ENCODE measurements around the gene MRPL10.

The MRPL10 gene

DNA sequence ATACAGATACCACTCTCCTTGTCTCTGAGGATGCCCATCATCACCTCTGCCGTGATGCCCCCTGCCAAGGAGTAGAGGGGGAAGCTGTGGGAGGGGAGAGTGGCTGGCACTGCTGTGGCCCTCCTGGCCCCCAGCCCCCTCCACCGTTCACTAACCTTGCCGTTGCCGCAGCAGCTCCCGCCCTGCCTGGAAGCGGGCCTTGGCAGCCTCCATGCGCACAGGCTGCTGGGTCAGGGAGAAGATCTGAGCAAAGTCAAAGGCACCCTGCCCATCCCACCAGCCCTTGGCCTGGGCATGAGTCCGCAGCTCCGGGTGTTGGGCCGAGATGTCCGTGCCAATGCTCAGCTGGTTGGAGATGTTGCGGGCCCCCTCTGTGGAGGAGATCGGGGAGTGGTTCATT, 7.3 kb upstream of the MRPL10 start:
- no peak for DNase-seq

DNA sequence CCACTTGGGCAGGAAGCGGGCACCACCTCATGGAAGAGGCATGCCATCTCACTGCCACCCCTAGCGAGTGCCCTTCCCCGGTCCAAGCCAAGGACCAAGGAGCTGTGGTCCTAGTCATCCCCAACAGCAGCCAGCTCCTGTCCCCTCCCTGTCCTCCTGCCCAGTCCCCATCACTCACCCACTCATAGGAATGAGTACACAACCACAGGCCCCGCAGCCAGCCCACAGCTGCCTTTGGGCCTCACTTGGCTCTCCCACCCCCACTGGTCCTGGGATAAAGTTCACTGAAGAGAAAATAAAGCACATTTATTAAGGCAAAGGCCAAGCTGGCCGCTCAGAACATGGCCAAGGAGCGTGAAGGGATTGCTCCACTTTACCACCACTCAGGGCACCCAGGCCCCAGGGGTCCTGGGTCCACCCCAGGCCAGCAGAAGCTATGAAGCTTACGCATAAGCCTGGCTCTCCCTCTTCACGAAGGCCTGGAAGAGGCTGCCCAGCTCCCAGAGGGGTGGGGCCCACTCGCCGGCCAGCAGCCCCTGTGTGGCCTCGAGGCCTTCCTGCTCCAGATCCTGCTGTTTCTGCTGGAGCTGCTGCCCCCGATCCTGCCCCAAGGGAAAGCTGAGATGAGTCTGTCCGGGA, 6.2 kb upstream of the MRPL10 start:
- no peak for DNase-seq

DNA sequence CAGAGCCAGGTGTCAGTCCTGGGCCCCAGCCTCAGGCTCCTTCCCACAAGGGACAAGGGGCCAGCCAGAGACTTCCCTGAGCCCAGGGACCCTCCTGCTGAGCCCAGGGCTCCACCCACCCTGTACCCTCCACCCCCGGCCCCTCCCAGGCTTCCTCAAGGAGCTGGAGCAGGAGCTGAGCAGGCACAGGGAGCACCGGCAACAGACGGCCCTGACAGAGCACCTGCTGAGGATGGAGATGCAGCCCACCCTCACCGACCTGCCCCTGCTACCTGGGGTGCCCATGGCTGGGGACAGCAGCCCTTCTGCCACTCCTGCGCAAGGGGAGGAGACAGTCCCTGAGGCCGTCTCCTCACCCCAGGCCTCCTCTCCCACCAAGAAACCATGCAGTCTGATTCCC, 5.3 kb upstream of the MRPL10 start:
- DNase-seq = no peak

DNA sequence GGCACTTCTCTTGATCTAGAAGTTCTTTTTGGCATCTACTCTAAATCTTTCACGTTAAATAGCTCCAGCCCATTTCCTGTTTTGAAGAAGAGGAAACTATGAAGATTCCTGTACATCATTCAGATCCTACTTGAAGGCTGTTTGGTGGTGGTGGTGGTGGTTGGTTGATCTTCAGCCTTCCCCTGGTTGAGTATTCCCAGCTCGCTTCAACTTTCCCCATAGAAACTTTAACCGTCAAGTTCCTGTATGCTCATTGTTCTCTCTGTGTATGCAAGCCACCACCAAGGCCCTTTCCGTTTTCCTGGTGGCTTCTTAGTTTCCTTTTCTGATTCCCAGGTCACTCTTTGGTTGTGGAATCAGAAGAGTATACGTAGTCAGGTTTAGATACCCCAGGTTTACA, 3.4 kb upstream of the MRPL10 start:
- no peak for DNase-seq

DNA sequence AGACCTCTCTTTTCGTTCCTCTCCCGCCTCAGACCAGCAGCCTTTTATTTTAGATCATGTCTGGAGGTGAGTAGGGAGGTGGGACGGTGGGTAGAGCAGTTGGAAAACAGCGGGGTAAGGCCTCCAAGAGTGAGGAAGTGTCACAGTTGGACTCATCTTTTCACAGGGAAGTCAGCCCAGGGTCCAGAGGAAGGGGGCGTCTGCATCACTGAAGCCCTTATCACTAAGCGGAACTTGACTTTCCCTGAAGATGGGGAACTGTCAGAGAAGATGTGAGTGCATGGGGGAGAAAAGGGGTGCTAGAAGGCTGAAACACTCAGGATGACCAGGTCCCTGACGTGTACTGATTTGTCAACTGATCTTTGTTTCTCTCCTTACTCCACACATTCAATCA, 590 bp upstream of the MRPL10 start:
- DNase-seq = no peak

DNA sequence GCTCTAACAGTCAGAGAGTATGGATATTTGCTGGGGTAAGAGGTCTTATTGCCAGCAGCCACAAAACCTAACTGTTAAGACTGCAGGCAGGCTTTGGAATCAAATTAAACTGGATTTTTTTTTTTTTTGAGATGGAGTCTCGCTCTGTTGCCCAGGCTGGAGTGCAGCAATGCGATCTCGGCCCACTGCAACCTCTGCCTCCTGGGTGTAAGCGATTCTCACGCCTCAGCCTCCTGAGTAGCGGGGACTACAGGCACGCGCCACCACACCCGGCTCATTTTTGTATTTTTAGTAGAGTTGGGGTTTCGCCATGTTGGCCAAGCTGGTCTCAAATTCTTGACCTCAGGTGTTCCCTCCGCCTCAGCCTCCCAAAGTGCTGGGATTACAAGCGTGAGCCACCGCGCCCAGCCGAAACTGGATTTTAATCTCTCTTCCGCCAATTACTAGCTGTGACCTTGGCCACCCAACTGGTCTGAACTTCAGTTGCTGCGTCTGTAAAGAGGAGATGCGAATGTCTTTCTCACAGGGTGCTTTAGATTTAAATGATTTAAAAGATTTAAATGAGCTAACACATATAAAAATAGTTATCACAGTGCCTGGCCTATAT, 842 bp downstream of the MRPL10 start:
- no peak for DNase-seq

DNA sequence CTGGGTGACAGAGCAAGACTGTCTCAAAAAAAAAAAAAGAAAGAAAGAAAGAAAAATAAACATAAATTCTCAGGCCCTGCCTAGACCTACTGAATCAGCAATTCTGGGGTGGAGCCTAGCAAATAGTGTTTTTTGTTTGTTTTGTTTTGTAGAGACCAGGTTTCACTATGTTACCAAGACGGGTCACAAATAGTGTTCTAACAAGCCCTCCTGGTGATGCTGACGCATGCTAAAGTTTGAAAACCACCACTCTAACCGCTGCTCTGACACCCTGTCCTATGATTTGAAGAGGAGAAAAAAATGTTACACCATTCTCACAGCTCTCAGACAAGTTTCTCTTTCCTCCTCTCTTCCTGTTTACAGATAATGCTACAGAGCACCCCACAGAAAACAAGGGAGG, 1.5 kb downstream of the MRPL10 start:
- DNase-seq = no peak

DNA sequence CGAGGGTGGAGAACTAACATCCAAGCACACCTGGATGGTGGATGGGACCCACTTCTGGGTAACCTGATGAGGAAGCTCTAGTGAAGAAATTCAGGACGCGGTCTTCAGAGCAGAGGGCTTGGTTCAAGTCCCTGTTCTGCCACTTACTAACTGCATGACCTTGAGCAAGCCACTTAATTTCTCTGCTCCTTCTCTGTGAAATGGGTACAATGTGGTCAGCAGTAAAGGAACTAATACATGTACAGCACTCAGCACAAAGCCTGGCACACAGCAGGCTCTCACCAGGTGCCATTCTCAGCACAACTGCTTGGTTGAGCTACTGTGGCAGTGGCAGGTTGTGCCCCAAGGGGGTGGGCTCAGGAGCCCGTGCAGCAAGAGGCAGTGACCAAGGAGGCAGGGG, 7.8 kb downstream of the MRPL10 start:
- DNase-seq = no peak

DNA sequence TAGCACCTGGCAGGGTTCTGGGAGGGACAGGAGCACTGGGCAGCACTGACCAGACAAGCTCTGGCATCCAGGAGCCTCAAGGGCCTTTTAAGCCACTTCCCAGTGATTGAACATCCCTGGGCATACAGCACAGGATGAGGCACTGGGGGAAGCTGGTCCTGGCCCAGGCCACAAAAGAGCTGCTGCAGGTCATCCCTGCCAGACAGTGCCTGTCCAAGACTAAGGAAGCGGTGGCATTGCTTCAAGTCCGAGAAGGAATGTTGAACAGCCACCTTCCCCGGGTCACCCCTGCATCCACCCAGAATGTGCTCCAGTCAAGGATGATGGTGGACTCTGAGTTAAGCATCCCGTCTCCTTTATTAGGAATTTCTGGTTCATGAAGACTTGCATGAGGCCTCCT, 8.6 kb downstream of the MRPL10 start:
- DNase-seq = no peak

DNA sequence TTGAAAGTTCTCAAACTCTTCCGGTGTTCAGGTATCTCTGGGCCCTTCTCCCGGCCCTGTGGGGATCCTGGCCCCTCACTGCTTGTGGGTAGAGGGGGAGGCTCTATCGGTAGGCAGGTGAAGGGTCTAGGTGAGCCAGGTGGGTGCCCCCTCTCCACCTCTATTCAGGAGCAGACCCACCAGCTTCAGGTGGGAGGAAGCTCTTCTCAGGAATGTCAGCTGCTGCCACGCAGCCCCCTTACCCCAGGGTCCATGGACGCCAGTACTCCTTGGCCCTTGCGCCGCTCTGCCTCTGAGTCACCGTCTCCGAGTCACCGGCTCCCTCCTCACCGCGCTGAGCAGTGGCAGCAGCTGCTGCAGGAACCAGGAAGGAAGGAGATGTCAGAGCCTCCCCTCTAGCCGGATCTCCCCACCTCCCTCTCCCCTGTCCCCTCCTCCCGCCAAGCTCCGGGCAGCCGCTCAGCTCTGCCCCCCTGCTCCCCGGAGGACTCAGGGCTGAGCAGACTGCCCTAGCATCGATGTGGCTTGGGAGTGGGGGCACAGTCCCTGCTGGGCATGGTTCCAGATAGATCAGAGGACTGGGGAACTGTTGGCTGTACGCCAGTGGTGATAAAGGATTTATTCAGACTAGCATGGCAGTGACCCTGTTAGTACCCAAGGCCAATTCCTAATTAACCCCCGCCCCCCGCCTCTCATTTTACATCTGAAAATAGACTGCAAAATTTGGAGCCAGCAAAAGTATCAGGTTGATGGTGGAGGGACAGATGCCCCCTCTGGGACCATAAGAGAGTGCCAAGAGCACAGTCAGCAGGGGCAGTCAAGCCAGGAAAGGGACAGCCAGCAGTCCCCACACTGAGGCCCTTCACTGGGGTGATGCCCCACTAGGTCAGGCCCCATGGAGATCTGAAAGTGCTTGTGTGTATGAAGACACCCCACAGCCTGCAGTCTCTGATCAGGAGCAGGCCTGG, 9.6 kb downstream of the MRPL10 start, which contains the start of gene OSBPL7:
OSBPL7 (minus strand) TSS at position 371 of the 968 bp plus-strand sequence. CDS start 1,516 bp downstream, outside the sequence.
- DNase-seq = peak; percentile 67

DNA sequence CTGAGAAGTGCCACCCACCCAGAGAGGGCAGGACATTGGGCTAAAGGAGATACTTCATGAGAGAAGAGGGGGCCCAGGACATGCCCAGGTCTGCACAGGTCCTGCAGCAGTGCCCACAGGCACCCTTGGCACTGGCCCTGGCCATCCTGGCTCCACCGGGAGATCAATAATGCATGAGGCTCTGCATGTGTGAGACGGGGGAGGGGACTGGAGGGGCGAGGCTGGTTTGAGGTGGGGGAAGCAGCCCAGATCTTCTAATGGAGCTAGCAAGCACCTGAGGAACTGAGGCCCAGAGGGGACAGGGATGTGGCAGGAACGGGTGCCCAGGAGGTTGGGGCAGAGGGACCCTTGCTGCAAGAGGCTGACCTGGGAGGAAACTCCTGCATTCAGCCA, 10.3 kb downstream of the MRPL10 start:
- no peak for DNase-seq

DNA sequence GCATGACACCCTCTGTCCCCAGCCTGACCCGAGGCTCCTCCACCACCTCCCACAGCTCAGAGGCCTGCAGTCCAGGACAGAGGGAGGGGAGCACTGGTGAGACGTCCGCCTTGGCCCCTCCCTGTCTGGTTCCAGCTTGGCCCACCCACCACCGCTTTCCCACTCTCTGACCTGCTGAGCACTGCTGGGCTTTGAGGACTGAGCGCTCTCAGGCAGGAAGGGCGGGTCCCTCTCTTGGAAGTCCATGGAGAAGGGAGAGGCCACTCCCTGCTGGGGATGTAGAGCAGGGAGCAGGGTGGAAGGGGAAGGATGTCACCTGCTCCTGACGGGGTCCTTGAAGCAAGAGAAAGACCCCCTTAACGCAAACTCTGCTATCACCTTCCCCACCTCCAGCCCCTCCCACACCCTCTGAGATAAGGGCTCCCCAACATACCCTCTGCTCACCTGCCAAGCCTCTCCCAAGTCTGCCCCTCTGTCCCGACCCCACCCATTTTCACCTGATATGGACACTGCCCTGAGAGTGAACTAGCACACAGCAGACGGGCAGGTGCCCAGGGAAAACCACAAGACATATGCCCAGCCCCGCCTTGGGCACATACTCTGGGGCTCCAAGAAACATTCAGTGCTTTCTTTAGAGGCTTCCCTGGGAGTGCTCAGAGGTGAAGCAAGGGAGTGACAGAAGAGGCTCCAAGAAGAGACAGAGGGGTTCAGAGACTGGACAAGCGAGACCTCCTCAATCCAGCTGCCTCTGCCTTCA, 11.1 kb downstream of the MRPL10 start:
- DNase-seq = no peak

DNA sequence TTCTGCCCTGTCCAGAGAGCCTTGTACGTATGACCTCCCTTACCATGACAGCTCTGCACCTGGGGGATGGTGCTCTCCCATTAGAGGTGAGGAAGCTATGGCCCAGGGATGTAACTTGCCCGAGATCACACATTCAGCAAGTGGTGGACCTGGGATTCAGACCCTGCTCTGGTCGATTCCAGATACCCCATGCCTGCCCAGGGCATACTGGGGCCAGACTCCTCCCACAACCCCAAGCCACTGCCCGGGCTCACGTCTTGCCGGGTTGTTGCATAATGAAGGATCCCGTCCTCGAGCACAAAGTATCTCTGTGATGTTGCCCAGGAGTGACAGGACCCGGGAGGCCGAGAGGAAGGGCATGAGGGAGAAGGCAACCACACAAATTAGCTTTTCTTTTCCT, 11.9 kb downstream of the MRPL10 start:
- DNase-seq = no peak

DNA sequence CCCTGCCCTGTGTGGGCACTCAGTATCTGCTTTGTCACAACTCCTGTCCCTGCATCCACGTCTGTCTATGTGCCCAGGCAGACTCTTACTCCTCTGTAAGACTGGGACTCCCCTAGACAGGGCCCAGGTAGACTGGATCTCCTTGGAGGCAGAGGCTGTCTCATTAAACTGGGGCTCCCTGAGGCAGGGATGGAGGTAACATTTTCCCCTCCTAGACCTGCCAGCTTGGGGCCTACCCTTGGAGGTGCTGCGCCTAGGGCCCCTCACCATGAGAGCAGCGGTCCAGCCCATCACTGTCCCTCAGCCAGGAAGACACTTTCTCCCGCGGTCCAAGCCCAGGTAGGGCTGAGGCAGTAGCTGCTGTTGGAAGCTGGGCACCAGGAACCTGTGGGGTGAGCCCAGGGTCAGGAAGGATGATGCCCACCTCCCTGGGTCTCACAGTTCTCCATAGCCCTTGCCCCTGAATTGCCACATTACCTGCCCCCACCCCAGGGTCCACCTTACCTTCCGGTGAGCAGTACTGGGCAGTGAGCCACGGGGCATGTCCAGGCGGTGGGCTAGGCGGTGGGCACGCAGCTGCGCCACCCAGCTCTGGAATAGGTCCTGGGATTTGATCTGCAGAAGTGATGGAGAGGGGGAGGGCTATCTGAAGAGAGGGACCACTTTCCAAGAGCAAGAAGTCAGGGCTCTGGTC, 13.2 kb downstream of the MRPL10 start:
- DNase-seq = no peak

DNA sequence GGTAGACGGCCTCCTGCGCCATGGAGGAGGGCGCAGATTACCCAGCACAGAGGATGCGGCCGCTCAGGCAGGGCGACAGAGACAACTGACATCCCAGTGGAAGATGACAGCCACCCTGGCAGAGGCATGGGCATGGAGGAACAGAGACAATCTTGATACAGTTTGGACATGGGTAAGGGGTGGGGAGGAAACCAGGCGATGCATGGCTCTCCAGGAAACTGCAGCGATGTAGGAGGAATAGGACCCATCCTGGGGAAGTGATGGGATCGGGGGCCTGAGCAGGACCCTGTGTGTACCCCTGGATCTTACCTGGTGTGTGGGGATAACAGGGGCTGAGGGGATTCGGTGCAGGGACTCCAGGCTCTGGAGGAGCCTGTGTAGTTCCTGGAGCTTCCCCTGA, 14.4 kb downstream of the MRPL10 start:
- DNase-seq = no peak

DNA sequence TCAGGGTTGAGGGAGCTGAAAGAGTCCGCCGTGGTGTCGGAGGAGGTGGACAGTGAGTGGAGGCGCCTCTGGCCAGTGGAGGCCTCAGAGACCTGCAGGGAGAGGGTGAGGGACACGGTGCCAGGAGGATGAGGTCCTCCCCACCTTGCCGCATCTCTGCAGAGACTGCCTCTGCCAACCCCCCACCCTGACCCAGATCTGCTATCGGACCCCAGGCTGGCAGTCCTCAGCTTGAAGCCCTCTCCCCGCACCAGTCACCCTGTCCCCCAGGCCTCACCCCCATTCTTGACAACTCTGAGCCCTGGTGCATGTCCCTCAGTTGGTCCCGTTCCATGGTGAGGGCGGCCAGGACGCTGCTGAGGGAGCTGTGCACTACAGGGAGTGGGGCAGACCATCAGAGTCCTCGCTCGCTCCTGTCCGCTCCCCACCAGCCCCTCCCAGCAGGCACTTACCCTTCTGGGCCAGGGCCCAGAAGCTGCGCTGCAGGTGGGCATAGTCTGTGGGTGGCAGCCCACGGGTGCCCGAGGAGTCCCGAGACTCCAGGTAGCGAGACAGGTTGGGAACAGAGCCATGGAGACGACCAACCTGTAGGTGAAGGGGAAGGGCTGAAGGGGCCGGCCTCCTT, 15.1 kb downstream of the MRPL10 start:
- no peak for DNase-seq

DNA sequence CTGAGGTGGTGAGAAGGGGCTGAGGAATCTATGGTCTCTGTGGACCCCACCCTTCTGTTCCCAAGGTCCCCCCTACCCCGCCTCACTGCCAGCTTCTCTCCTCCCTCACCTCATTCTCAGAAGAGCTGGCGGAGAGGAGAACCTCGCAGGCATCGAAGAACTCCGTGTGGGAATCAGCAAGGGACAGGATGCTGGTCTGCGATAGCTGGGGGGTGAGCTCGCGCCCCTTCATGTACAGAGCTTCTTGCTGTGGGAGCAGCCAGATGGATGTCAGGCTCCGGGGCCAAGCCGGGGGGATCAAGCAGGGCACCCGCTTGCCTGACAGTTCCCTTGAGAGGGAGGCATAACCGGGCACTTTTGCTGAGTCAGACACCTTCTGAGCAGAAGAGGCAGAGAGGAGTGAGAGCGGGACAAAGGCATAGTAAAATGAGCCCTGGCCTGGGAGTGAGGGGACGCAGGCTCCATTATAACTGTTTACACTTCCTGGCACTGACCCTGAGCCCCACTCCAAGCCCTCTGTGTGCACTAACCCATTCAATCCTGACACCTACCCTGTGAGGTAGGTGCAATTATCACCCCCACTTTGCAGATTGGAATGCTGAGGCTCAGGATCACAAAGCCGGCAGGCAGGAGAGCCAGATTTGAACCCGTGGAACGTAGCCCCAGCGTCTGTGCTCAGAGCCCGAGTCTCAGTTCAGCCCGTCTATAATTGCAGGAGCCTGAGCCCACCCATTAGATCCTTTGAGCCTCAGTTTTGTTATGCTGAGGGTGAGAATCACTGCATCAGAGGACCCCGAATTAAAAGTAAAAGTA, 16.0 kb downstream of the MRPL10 start:
- no peak for DNase-seq

DNA sequence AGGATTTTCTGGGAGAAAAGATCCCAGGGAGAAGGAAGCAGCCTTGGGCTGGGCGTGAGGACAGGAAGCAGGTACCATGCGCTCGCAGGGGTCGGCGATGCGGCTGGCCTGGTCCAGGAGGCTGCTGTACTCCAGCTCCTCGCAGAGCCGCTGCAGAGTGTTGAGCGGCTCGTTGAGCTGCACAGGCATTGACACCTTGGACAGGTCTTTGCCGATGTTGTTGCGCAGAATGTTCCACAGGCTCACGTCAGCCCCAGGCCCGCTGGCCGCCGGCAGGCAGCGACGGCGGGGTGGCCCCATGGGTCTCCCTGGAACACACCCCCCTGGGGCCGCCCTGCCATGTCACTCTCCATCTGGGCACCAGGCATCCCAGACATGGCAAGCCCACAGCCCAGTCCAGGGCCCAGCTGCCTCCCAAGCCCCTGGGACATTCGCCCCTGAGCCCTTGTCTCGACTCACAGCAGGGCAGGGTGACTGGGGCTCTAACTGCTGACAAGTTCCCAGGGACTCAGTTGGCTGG, 17.8 kb downstream of the MRPL10 start:
- DNase-seq = no peak

DNA sequence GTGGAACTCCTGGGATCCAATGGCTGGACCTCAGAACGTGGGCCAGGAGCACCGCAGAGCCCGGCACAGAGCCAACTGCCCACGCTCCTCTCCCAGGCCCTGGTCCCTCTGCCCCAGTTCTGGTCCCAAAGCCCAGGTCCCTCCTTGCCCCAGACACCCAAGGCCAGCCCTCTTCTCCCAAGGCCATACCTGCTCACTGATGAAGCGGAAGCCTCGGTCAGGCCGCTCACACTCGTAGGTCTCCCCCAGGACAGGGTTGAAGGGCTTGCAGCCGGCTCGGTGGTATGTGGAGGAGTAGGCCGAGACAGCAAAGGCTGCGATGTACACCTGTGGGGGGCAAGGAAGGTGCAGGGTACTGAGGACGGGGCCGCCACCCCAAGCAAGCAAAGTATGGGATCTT, 18.3 kb downstream of the MRPL10 start:
- DNase-seq = no peak

DNA sequence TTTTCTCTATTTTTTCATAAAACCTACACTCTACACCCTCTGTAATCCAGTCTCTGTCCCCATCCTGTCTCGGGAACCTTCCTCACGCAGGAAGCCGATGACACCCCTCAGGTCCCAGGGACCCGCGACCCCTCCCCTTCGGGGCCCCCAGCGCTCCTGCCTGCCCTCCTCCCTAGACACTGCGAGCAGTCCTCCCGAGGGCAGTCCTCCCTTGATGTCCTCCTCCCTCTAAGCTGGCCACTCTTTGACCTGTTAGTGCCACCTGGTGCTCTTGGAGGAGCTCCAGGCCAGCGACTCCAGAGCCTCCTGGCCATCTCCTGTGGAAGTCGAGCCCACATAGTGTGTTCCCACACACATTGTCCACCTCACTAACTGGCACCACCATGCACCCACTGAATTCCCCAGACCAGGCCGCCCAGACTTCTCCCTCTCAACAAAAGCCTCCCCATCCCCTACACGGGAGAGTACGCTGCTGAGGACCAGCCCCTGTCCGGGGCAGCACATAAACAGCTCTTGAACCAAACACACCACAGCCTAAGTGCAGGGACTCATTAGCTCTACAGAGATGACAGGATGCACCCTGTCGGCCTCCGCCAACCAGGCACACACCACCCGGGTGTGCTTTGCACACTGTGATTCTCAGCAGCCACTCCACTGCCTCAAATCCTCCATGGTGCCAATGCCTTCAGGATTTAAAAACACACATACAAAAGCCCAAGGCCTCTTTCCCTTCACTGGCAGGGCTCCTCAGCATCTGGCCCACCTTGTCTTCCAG, 19.0 kb downstream of the MRPL10 start:
- DNase-seq = no peak

All from NCI-H1694 (cell line).